WTC11 (cell line): Measurements from ENCODE around the gene KRTAP5-3. TPM values are rescaled to one million over a fixed set of nuclear protein-coding genes. Genes with fewer than 3 reads are reported as not detected.

Experiments used
- ATAC-seq: fragments of 200-7000 bp; cut with Tn5 transposase; 2 replicates; pipeline ENCODE4 v1.10.0; 2021; ENCODE audit warnings: mild to moderate bottlenecking, moderate library complexity
- CTCF ChIA-PET: fragments of 300-600 bp; sonication (Branson Sonifier 250); formaldehyde crosslinking; loops from one replicate; lab custom pipeline; 2021; ENCODE audit warnings: antibody characterized with exemption; lab: Charles Lee
- POLR2A ChIA-PET: fragments of 350-600 bp; sonication (Branson Sonifier 250); formaldehyde crosslinking; loops from one replicate; lab custom pipeline; 2021; ENCODE audit warnings: antibody characterized with exemption; lab: Charles Lee
- DNase-seq: peaks from one replicate; pipeline ENCODE4 v3.0.0; 2021; ENCODE audit warnings: low spot score
- H3K27ac Mint-ChIP-seq: 2 replicates; pipeline ENCODE4 v1.8.0; 2021; ENCODE audit warnings: mixed read lengths
- H3K27me3 Mint-ChIP-seq: 2 replicates; pipeline ENCODE4 v1.8.0; 2021; ENCODE audit warnings: low read depth, mild to moderate bottlenecking, moderate library complexity, mixed read lengths
- H3K36me3 Mint-ChIP-seq: 2 replicates; pipeline ENCODE4 v1.8.0; 2021; ENCODE audit warnings: mixed read lengths
- H3K4me1 Mint-ChIP-seq: 2 replicates; pipeline ENCODE4 v1.8.0; 2022; ENCODE audit warnings: mixed read lengths
- H3K4me3 Mint-ChIP-seq: 2 replicates; pipeline ENCODE4 v1.8.0; 2021; ENCODE audit warnings: mild to moderate bottlenecking, moderate library complexity, mixed read lengths
- H3K9me3 Mint-ChIP-seq: 2 replicates; pipeline ENCODE4 v1.8.0; 2021; ENCODE audit warnings: mixed read lengths
- AR ChIP-seq: fragments of 250-450 bp; sonication (Bioruptor Pico); IDR thresholded peaks from 2 replicates; pipeline ENCODE4 v1.9.0; 2021; ENCODE audit warnings: mild to moderate bottlenecking
- ARID4B ChIP-seq: sonication (generic); formaldehyde crosslinking; IDR thresholded peaks from 2 replicates; pipeline ENCODE4 v1.8.0; 2023; ENCODE audit warnings: missing genetic modification reagents, mild to moderate bottlenecking, borderline replicate concordance
- ELF4 ChIP-seq: sonication (generic); formaldehyde crosslinking; IDR thresholded peaks from 2 replicates; pipeline ENCODE4 v1.8.1; 2022; ENCODE audit warnings: low read depth, mild to moderate bottlenecking, moderate library complexity, missing genetic modification reagents
- FOXJ3 ChIP-seq: sonication (generic); formaldehyde crosslinking; IDR thresholded peaks from 2 replicates; pipeline ENCODE4 v1.9.0; 2021; ENCODE audit warnings: missing genetic modification reagents, mild to moderate bottlenecking, borderline replicate concordance
- GABPB1 ChIP-seq: sonication (generic); formaldehyde crosslinking; IDR thresholded peaks from 2 replicates; pipeline ENCODE4 v1.8.1; 2023; ENCODE audit warnings: mild to moderate bottlenecking, missing genetic modification reagents
- GTF2I ChIP-seq: fragments of 250-450 bp; sonication (Bioruptor Pico); conservative IDR thresholded peaks from 2 replicates; pipeline ENCODE4 v1.4.0; 2021; ENCODE audit warnings: mild to moderate bottlenecking
- total RNA-seq: library from RNA; stranded (reverse); gene quantifications from 3 replicates; pipeline ENCODE4 v1.2.3, GENCODE V29; 2021
- TF ChIP-seq, protein P1 (sequence below): fragments of 250-450 bp; sonication (Bioruptor Pico); IDR thresholded peaks from 2 replicates; pipeline ENCODE4 v1.9.0; 2021; ENCODE audit warnings: mild to moderate bottlenecking
- TF ChIP-seq, protein P2 (sequence below): sonication (generic); formaldehyde crosslinking; IDR thresholded peaks from 2 replicates; pipeline ENCODE4 v1.8.1; 2023; ENCODE audit warnings: mild to moderate bottlenecking, moderate library complexity, missing genetic modification reagents
- TF ChIP-seq, protein P3 (sequence below): fragments of 250-450 bp; sonication (Bioruptor Pico); IDR thresholded peaks from 2 replicates; pipeline ENCODE4 v1.9.0; 2021; ENCODE audit warnings: mild to moderate bottlenecking, borderline replicate concordance
- TF ChIP-seq, protein P4 (sequence below): sonication (generic); formaldehyde crosslinking; IDR thresholded peaks from 2 replicates; pipeline ENCODE4 v1.8.1; 2023; ENCODE audit warnings: mild to moderate bottlenecking, missing genetic modification reagents, moderate library complexity

The KRTAP5-3 gene
- total RNA-seq, 1 experiment from 2014 or later, result not detected

DNA sequence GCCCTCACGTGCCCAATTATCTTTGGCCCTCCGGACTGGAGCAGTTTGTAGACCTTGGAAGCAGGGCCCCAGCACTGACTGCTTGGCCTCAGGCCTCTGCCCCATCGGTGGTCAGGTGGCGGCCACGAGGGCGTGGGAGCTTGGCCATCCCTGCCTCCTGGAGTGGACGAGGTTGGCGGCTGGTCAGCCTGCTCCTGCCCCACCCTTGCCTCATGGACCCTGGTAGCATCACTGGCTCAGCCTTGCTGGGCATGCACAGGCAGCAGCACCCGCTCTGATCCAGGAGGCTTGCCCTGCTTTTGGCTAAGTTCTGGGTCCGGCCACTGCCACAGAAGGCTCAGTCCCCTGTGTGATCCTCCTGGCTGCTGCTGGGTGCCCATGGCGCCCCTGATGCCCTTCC lies 4.1 kb downstream of the KRTAP5-3 start:
- Mint-ChIP-seq H3K9me3 (peaks cover 34% of the 10 kb centered on the region), H3K27ac (no peak overlapping the region), H3K27me3 (peaks cover 38% of the 10 kb centered on the region)

GRCh38 chr11:1603629-1604028 lies 4.6 kb downstream of the KRTAP5-3 start:
- H3K4me3 Mint-ChIP-seq, result no peak overlapping the region
- H3K9me3 Mint-ChIP-seq, result peaks cover 39% of the 10 kb centered on the region
- ChIA-PET CTCF (no interaction called here), POLR2A (no interaction called here)
- DNase-seq, result no peak
- H3K4me1 Mint-ChIP-seq, result peaks cover 17% of the 10 kb centered on the region
- H3K27ac Mint-ChIP-seq, result no peak overlapping the region
- H3K36me3 Mint-ChIP-seq, result peaks cover 36% of the 10 kb centered on the region
- no peak for ATAC-seq
- peaks cover 43% of the 10 kb centered on the region for H3K27me3 Mint-ChIP-seq
- TF ChIP-seq, protein P1, sequence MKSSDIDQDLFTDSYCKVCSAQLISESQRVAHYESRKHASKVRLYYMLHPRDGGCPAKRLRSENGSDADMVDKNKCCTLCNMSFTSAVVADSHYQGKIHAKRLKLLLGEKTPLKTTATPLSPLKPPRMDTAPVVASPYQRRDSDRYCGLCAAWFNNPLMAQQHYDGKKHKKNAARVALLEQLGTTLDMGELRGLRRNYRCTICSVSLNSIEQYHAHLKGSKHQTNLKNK, result no peak
- TF ChIP-seq ARID4B, result no peak
- TF ChIP-seq, protein P2, sequence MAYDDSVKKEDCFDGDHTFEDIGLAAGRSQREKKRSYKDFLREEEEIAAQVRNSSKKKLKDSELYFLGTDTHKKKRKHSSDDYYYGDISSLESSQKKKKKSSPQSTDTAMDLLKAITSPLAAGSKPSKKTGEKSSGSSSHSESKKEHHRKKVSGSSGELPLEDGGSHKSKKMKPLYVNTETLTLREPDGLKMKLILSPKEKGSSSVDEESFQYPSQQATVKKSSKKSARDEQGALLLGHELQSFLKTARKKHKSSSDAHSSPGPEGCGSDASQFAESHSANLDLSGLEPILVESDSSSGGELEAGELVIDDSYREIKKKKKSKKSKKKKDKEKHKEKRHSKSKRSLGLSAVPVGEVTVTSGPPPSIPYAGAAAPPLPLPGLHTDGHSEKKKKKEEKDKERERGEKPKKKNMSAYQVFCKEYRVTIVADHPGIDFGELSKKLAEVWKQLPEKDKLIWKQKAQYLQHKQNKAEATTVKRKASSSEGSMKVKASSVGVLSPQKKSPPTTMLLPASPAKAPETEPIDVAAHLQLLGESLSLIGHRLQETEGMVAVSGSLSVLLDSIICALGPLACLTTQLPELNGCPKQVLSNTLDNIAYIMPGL, result no peak
- TF ChIP-seq, protein P3, sequence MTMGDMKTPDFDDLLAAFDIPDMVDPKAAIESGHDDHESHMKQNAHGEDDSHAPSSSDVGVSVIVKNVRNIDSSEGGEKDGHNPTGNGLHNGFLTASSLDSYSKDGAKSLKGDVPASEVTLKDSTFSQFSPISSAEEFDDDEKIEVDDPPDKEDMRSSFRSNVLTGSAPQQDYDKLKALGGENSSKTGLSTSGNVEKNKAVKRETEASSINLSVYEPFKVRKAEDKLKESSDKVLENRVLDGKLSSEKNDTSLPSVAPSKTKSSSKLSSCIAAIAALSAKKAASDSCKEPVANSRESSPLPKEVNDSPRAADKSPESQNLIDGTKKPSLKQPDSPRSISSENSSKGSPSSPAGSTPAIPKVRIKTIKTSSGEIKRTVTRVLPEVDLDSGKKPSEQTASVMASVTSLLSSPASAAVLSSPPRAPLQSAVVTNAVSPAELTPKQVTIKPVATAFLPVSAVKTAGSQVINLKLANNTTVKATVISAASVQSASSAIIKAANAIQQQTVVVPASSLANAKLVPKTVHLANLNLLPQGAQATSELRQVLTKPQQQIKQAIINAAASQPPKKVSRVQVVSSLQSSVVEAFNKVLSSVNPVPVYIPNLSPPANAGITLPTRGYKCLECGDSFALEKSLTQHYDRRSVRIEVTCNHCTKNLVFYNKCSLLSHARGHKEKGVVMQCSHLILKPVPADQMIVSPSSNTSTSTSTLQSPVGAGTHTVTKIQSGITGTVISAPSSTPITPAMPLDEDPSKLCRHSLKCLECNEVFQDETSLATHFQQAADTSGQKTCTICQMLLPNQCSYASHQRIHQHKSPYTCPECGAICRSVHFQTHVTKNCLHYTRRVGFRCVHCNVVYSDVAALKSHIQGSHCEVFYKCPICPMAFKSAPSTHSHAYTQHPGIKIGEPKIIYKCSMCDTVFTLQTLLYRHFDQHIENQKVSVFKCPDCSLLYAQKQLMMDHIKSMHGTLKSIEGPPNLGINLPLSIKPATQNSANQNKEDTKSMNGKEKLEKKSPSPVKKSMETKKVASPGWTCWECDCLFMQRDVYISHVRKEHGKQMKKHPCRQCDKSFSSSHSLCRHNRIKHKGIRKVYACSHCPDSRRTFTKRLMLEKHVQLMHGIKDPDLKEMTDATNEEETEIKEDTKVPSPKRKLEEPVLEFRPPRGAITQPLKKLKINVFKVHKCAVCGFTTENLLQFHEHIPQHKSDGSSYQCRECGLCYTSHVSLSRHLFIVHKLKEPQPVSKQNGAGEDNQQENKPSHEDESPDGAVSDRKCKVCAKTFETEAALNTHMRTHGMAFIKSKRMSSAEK, result no peak
- no peak for TF ChIP-seq FOXJ3 (CRISPR knock-in tag)
- TF ChIP-seq GABPB1, result no peak

More for the DNA sequence above, 4.1 kb downstream of the KRTAP5-3 start:
- CTCF ChIA-PET, result no interaction called here
- ATAC-seq (no peak), DNase-seq (no peak)
- peaks cover 17% of the 10 kb centered on the region for H3K4me1 Mint-ChIP-seq
- no peak overlapping the region for H3K4me3 Mint-ChIP-seq
- peaks cover 31% of the 10 kb centered on the region for H3K36me3 Mint-ChIP-seq
- POLR2A ChIA-PET, result no interaction called here
- TF ChIP-seq, protein P4, sequence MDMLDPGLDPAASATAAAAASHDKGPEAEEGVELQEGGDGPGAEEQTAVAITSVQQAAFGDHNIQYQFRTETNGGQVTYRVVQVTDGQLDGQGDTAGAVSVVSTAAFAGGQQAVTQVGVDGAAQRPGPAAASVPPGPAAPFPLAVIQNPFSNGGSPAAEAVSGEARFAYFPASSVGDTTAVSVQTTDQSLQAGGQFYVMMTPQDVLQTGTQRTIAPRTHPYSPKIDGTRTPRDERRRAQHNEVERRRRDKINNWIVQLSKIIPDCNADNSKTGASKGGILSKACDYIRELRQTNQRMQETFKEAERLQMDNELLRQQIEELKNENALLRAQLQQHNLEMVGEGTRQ (CRISPR knock-in tag), result no peak
- no peak for TF ChIP-seq AR
- no peak for TF ChIP-seq GTF2I (CRISPR knock-in tag)
- TF ChIP-seq ELF4, result no peak
- TF ChIP-seq, protein P2, result no peak
